Measurements from ENCODE around the gene ZNF688. TPM values are rescaled to one million over a fixed set of nuclear protein-coding genes. Genes with fewer than 3 reads are reported as not detected.

The ZNF688 gene
- total and polyA plus RNA-seq, 2 of the 13 experiments (the other 11 are each of a cell fraction or from before 2014, with no cell fraction given) = 2.4 to 5.4 TPM

DNA sequence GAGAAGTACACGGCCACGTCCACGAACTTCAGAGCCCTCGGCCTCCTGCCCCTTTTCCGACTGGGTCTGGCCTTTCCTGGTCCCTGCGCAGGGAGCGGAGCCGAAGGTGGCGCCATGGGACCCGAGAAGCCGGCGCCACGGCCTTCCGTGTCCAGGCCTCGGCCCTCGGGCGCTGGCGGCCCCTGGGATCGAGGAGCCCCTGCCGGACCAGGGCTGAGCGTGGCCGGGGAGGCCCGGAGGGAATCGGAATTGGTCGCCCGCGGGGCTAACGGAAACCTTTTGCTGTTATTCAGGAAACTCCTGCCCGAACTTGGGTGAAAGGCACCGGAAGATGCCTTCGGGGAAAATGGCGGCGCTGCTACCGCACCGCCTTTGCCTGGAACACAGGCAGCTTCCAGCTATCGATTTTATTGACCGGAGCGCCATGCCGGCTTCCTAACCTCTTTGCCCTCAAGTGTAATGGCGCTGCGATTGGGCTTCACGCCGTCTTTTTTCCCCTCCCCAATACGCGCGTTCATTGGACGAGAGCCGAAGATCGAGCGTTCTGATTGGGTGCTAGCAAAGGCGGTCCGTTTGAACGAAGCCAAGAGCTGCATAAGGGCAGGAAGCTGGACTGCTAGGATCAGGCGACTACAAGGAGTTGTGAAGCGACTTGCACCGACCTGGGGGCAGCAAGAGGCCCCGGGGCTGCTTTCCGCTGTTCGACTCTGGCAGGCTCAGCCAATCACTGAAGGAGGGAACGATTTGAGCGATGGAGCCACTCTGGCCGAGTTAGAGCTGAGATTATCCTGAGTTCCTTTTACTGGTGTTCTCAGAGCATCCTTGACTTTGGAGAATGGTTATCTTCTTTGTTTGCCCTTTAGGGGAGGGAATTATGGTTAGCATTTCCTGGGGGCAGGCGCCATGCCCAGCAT, 38.7 kb upstream of the ZNF688 start, which contains the start of gene ZNF689 (continued):
- TF ChIP-seq TBX2 (CRISPR knock-in tag; IDR thresholded peaks at IDR 0.05; ENCODE audit: borderline replicate concordance) (peak; percentile 79), ZFY (CRISPR knock-in tag; IDR thresholded peaks at IDR 0.05) (peak; percentile 100), HNF4G (IDR thresholded peaks at IDR 0.05; ENCODE audit: borderline replicate concordance, low read depth, low read length) (peak; percentile 82), HNF4G (CRISPR knock-in tag; IDR thresholded peaks at IDR 0.05; ENCODE audit: borderline replicate concordance, low read depth) (0 out of 2 replicates have a peak, but pooled peaks have one; percentile 37), MYC (CRISPR knock-in tag; IDR thresholded peaks at IDR 0.05; ENCODE audit: borderline replicate concordance) (peak; percentile 94), TP53 (CRISPR knock-in tag; conservative IDR thresholded peaks at IDR 0.05) (no peak), MXI1 (IDR thresholded peaks at IDR 0.05; ENCODE audit: borderline replicate concordance, low read depth, low read length) (peak; percentile 93; the same call in 2 of the 3 replicates), SAFB2 (CRISPR knock-in tag; IDR thresholded peaks at IDR 0.05; ENCODE audit: borderline replicate concordance, low read depth) (peak; percentile 88), ARNT2 (CRISPR knock-in tag; IDR thresholded peaks at IDR 0.05; ENCODE audit: low read depth) (no peak), NRL (CRISPR knock-in tag; IDR thresholded peaks at IDR 0.05; ENCODE audit: borderline replicate concordance) (peak; percentile 99), KLF11 (CRISPR knock-in tag; IDR thresholded peaks at IDR 0.05) (peak; percentile 49), ZNF788 (CRISPR knock-in tag; IDR thresholded peaks at IDR 0.05; ENCODE audit: borderline replicate concordance) (peak; percentile 91)
- TF ChIP-seq, protein P1, sequence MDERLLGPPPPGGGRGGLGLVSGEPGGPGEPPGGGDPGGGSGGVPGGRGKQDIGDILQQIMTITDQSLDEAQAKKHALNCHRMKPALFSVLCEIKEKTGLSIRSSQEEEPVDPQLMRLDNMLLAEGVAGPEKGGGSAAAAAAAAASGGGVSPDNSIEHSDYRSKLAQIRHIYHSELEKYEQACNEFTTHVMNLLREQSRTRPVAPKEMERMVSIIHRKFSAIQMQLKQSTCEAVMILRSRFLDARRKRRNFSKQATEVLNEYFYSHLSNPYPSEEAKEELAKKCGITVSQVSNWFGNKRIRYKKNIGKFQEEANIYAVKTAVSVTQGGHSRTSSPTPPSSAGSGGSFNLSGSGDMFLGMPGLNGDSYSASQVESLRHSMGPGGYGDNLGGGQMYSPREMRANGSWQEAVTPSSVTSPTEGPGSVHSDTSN (CRISPR knock-in tag; IDR thresholded peaks at IDR 0.05) = 0 out of 2 replicates have a peak, but pooled peaks have one; percentile 7
- TF ChIP-seq, protein P2, sequence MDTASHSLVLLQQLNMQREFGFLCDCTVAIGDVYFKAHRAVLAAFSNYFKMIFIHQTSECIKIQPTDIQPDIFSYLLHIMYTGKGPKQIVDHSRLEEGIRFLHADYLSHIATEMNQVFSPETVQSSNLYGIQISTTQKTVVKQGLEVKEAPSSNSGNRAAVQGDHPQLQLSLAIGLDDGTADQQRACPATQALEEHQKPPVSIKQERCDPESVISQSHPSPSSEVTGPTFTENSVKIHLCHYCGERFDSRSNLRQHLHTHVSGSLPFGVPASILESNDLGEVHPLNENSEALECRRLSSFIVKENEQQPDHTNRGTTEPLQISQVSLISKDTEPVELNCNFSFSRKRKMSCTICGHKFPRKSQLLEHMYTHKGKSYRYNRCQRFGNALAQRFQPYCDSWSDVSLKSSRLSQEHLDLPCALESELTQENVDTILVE (CRISPR knock-in tag; IDR thresholded peaks at IDR 0.05) = peak; percentile 98
- TF ChIP-seq, protein P3, sequence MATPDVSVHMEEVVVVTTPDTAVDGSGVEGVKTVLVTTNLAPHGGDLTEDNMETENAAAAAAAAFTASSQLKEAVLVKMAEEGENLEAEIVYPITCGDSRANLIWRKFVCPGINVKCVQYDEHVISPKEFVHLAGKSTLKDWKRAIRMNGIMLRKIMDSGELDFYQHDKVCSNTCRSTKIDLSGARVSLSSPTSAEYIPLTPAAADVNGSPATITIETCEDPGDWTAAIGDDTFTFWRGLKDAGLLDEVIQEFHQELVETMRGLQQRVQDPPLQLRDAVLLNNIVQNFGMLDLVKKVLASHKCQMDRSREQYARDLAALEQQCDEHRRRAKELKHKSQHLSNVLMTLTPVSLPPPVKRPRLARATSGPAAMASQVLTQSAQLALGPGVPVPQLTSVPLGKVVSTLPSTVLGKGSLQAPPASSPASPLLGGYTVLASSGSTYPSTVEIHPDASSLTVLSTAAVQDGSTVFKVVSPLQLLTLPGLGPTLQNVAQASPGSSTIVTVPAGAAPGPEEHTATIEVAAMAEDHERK (CRISPR knock-in tag; IDR thresholded peaks at IDR 0.05; ENCODE audit: low read depth) = peak; percentile 27; the same call in 1 of the 2 replicates
- TF ChIP-seq, protein P4, sequence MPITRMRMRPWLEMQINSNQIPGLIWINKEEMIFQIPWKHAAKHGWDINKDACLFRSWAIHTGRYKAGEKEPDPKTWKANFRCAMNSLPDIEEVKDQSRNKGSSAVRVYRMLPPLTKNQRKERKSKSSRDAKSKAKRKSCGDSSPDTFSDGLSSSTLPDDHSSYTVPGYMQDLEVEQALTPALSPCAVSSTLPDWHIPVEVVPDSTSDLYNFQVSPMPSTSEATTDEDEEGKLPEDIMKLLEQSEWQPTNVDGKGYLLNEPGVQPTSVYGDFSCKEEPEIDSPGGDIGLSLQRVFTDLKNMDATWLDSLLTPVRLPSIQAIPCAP (CRISPR knock-in tag; IDR thresholded peaks at IDR 0.05; ENCODE audit: low read depth) = peak; percentile 20; the same call in 1 of the 2 replicates
- TF ChIP-seq, protein P5, sequence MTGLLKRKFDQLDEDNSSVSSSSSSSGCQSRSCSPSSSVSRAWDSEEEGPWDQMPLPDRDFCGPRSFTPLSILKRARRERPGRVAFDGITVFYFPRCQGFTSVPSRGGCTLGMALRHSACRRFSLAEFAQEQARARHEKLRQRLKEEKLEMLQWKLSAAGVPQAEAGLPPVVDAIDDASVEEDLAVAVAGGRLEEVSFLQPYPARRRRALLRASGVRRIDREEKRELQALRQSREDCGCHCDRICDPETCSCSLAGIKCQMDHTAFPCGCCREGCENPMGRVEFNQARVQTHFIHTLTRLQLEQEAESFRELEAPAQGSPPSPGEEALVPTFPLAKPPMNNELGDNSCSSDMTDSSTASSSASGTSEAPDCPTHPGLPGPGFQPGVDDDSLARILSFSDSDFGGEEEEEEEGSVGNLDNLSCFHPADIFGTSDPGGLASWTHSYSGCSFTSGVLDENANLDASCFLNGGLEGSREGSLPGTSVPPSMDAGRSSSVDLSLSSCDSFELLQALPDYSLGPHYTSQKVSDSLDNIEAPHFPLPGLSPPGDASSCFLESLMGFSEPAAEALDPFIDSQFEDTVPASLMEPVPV (CRISPR knock-in tag; IDR thresholded peaks at IDR 0.05) = no peak; the same call in 1 of the 2 replicates

Measured in HepG2 (cell line).